ENCODE data around the gene TOX3.

TOX3 gene

GRCh38 chr16:52446080-52446479 lies 100.9 kb downstream of the TOX3 start:
- no peak for DNase-seq

GRCh38 chr16:52441886-52442285 lies 105.1 kb downstream of the TOX3 start:
- DNase-seq = no peak

- no peak for DNase-seq
These were observed 106.7 kb downstream of the TOX3 start for GRCh38 chr16:52440248-52440647.

- DNase-seq = no peak
These were observed 107.2 kb downstream of the TOX3 start for GRCh38 chr16:52439750-52440149.

GRCh38 chr16:52439171-52439701 lies 107.7 kb downstream of the TOX3 start:
- DNase-seq = no peak

- DNase-seq = no peak
These were observed 109.7 kb downstream of the TOX3 start for GRCh38 chr16:52437277-52437670.

GRCh38 chr16:52436339-52437276 lies 110.3 kb downstream of the TOX3 start:
- no peak for DNase-seq

- DNase-seq = no peak
These were observed 112.7 kb downstream of the TOX3 start for GRCh38 chr16:52434224-52434623.

GRCh38 chr16:52433643-52434042 lies 113.3 kb downstream of the TOX3 start:
- no peak for DNase-seq

- DNase-seq = no peak
These were observed 122.4 kb downstream of the TOX3 start for GRCh38 chr16:52424591-52424990.

- DNase-seq = no peak
These were observed 124.6 kb downstream of the TOX3 start for GRCh38 chr16:52422307-52422706.

GRCh38 chr16:52418201-52418600 lies 128.7 kb downstream of the TOX3 start:
- no peak for DNase-seq

GRCh38 chr16:52416888-52417287 lies 130.1 kb downstream of the TOX3 start:
- DNase-seq = no peak

- no peak for DNase-seq
These were observed 135.9 kb downstream of the TOX3 start for GRCh38 chr16:52411011-52411410.

GRCh38 chr16:52408191-52408845 lies 138.6 kb downstream of the TOX3 start:
- no peak for DNase-seq

- no peak for DNase-seq
These were observed 139.2 kb downstream of the TOX3 start for GRCh38 chr16:52407778-52408177.

GRCh38 chr16:52405441-52405840 lies 141.5 kb downstream of the TOX3 start:
- no peak for DNase-seq

- no peak for DNase-seq
These were observed 142.4 kb downstream of the TOX3 start for GRCh38 chr16:52404546-52404945.

- no peak for DNase-seq
These were observed 147.8 kb downstream of the TOX3 start for GRCh38 chr16:52399116-52399515.

GRCh38 chr16:52398491-52398960 lies 148.4 kb downstream of the TOX3 start:
- no peak for DNase-seq

- no peak for DNase-seq
These were observed 148.9 kb downstream of the TOX3 start for GRCh38 chr16:52398021-52398420.

GRCh38 chr16:52393448-52393847 lies 153.5 kb downstream of the TOX3 start:
- DNase-seq = no peak

GRCh38 chr16:52389045-52389444 lies 157.9 kb downstream of the TOX3 start:
- DNase-seq = no peak
